ENCODE data around the gene GALE.
"Not testable (repeated sequence)": the region's sequence is repeated elsewhere in the genome, so short reads cannot be mapped to it uniquely, and the experiment has no call there.

Gene GALE

GRCh38 chr1:23804183-23804835, 3.8 kb upstream of the GALE start:
- TF ChIP-seq MYC (IDR thresholded peaks at IDR 0.05; ENCODE audit: low read depth, low read length): no peak
- TF ChIP-seq MAX (IDR thresholded peaks at IDR 0.05; ENCODE audit: low read depth, low read length): no peak
- peak; percentile 15 for TF ChIP-seq CTCF (IDR thresholded peaks at IDR 0.05; ENCODE audit: low read depth, low read length)
- DNase-seq (ENCODE audit: low read depth): no peak
- no peak overlapping the region for H3K4me3 ChIP-seq (ENCODE audit: low read depth, low read length)

- TF ChIP-seq MAX (IDR thresholded peaks at IDR 0.05; ENCODE audit: low read depth, low read length) (no peak), POLR2A (IDR thresholded peaks at IDR 0.05; ENCODE audit: extremely low read depth, insufficient read length) (no peak)
- no peak for DNase-seq (ENCODE audit: low read depth)
- H3K4me3 ChIP-seq (ENCODE audit: low read depth, low read length): no peak overlapping the region
Observed at GRCh38 chr1:23803674-23804073, 3.1 kb upstream of the GALE start.

- not testable (repeated sequence) for DNase-seq (ENCODE audit: low read depth); H3K4me3 ChIP-seq (ENCODE audit: low read depth, low read length)
Observed at GRCh38 chr1:23802809-23803342, 2.3 kb upstream of the GALE start.

GRCh38 chr1:23801876-23802275, 1.3 kb upstream of the GALE start:
- TF ChIP-seq MYC (IDR thresholded peaks at IDR 0.05; ENCODE audit: low read depth, low read length) (no peak), CTCF (IDR thresholded peaks at IDR 0.05; ENCODE audit: low read depth, low read length) (no peak), POLR2A (IDR thresholded peaks at IDR 0.05; ENCODE audit: extremely low read depth, insufficient read length) (no peak), MAX (IDR thresholded peaks at IDR 0.05; ENCODE audit: low read depth, low read length) (no peak)
- H3K4me3 ChIP-seq (ENCODE audit: low read depth, low read length): peak overlapping the region; percentile 80
- no peak for DNase-seq (ENCODE audit: low read depth)

- peak; percentile 74 for DNase-seq (ENCODE audit: low read depth)
Observed at GRCh38 chr1:23801338-23801748, 789 bp upstream of the GALE start.

GRCh38 chr1:23799570-23800399, 769 bp downstream of the GALE start:
- no peak for TF ChIP-seq CTCF (IDR thresholded peaks at IDR 0.05; ENCODE audit: low read depth, low read length)
- TF ChIP-seq MAX (IDR thresholded peaks at IDR 0.05; ENCODE audit: low read depth, low read length): peak; percentile 70
- DNase-seq (ENCODE audit: low read depth): peak; percentile 69
- H3K4me3 ChIP-seq (ENCODE audit: low read depth, low read length): peak overlapping the region; percentile 79

More at GRCh38 chr1:23801338-23801748, 789 bp upstream of the GALE start:
- H3K4me3 ChIP-seq (ENCODE audit: low read depth, low read length): peak overlapping the region; percentile 80
- TF ChIP-seq CTCF (IDR thresholded peaks at IDR 0.05; ENCODE audit: low read depth, low read length): no peak
- no peak for TF ChIP-seq POLR2A (IDR thresholded peaks at IDR 0.05; ENCODE audit: extremely low read depth, insufficient read length)
- no peak for TF ChIP-seq MYC (IDR thresholded peaks at IDR 0.05; ENCODE audit: low read depth, low read length)
- TF ChIP-seq MAX (IDR thresholded peaks at IDR 0.05; ENCODE audit: low read depth, low read length): no peak
